IPS DF 19.7 (cell line): ENCODE data around the gene PCSK1N.
A peak's percentile ranks its signal among the peaks of the same experiment; 100 is the strongest.
"Not testable (repeated sequence)": the region's sequence is repeated elsewhere in the genome, so short reads cannot be mapped to it uniquely, and the experiment has no call there.

Source experiments
- DNase-seq: peaks from one replicate; pipeline ENCODE4 v3.0.0-alpha.2; 2013; ENCODE audit warnings: low read depth, low spot score

PCSK1N gene

DNA sequence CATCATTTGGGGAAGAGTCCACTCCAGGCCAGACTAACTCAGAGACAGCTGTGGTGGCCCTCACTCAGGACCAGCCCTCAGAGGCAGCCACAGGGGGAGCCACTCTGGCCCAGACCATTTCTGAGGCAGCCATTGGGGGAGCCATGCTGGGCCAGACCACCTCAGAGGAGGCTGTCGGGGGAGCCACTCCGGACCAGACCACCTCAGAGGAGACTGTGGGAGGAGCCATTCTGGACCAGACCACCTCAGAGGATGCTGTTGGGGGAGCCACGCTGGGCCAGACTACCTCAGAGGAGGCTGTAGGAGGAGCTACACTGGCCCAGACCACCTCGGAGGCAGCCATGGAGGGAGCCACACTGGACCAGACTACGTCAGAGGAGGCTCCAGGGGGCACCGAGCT lies 12.4 kb downstream of the PCSK1N start:
- DNase-seq, result no peak

DNA sequence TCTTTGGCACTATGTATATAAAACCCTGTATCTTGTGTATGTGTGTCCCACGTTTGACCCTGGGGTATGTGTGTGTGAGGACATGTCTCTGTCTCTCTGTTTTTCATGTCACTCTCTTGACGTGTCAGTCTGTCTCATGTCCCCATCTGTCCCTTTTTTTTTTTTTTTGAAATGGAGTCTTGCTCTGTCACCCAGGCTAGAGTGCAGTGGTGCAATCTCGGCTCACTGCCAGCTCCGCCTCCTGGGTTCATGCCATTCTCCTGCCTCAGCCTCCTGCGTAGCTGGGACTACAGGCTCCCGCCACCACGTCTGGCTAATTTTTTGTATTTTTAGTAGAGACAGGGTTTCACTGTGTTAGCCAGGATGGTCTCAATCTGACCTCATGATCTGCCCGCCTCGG lies 16.0 kb downstream of the PCSK1N start:
- not testable (repeated sequence) for DNase-seq

DNA sequence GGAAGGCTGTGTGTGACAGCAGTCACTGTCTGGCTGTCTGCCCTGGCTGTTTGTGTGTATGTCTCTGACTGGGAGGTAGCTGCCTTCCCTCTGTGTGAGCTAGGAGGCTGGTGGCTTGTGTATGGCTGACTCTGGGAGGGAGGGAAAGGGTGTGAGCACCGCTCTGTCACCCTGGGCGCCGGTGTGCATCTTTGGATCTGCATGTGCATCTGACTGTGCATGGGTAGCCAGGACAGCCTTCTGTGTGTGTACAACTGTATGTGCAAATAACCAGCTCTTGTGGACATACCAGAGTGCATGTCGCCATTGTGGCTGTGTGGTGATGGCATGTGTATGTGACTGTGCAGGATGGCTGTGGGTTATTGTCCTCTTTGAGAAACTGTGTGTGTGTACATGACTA lies 16.5 kb downstream of the PCSK1N start:
- no peak for DNase-seq

DNA sequence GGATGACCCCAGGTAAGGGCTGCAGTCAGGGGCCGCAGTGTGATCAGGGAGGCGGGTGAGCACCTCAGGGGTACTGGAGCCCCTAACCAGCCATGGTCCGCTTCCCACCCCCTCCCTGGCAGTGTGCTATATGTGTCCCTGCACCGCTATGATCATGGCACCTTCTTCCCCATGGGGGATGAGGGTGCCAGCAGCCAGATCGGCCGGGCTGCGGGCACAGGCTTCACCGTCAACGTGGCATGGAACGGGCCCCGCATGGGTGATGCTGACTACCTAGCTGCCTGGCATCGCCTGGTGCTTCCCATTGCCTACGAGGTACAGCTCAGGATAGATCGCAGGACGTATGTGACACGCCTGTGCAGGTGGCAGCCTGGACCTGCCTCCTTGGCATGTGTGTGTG lies 17.3 kb downstream of the PCSK1N start:
- DNase-seq, result no peak

DNA sequence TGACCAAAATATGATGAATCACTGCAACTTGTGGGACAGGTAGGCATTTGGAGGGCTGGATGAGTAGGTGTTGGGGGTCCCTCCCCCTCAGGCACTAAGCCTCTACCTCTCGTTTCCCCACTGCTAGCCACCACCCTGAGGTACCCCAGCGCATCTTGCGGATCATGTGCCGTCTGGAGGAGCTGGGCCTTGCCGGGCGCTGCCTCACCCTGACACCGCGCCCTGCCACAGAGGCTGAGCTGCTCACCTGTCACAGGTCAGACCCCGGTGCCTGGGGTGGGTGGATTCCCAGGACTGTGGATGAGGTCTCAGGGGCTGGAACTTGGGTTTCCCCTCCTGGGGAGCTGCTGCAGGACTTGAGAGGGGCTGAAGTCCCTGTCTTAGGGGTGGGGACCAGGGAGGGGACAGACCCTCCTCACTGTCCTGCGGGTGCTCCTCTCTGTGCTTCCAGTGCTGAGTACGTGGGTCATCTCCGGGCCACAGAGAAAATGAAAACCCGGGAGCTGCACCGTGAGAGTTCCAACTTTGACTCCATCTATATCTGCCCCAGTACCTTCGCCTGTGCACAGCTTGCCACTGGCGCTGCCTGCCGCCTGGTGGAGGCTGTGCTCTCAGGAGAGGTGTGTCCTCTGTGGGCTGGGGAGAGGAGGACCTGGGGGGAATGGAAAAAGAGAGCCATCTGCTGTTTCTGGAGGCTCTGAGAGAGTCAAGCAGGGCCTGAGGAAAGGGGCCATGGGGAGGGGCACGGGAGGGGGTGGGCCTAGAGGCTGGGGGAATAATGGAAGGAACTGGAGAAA lies 19.2 kb downstream of the PCSK1N start:
- DNase-seq, result no peak

DNA sequence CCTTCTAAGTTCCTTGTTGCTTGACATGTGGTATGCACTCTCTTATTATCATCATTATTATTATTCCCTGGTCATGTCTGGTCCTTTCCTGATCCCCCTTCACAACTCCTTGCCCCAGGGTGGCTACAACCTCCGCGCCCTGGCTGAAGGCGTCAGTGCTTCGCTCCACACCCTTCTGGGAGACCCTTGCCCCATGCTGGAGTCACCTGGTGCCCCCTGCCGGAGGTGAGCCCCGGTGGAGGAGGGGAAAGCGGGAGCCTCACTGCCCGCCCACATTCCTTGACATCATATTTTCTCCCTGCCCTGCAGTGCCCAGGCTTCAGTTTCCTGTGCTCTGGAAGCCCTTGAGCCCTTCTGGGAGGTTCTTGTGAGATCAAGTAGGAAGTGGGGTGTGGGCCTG lies 20.1 kb downstream of the PCSK1N start:
- no peak for DNase-seq

DNA sequence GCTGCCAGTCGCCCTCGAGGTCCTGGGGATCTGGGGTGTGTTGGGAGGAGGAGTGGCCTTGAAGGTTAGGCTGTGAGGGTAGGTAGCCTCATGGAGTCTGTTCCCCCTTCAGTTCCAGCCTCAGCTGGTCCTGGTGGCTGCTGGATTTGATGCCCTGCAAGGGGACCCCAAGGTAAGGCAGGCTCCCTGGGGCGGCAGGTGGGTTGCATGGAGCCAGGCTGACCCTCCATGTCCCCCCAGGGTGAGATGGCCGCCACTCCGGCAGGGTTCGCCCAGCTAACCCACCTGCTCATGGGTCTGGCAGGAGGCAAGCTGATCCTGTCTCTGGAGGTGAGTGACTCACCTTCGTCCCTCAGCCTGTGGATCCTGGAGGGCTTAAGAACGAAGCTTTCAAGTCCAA lies 20.7 kb downstream of the PCSK1N start:
- no peak for DNase-seq

DNA sequence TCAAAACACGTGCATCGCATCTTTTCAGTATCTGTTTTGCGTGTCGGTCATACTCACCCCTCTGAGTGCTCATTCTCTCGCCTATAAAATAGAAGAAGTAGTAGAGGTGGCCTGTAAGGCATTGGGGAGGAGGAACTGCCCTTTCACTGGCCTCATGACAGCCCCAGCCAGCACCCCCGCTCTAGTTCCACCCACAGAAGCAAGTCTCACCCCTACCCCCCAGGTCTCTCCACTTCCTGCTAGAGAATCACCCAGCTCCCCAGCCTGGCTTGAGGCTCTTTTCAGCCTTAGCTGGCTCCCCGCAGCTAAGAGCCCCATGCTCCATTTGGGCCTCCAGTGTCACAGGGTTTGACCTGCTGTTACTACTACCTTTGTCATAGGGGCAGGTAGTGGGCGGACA lies 21.8 kb downstream of the PCSK1N start:
- DNase-seq, result no peak

DNA sequence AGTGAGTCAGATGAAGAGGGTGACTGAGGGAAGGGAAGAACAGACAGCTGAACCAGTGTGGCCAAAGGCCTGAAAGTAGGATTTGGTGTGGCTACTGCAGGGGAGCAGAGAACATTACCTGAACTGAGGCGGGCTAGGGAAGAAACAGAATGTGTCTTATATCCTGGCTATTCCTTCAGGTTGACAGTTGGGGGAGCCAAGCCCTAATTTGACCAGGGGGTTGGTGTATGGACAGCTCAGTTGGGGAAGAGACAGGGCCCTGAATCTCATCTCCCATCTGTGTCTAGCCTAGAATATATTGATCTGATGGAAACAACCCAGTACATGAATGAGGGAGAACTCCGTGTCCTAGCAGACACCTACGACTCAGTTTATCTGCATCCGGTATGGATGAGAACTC lies 29.3 kb downstream of the PCSK1N start:
- DNase-seq, result no peak

DNA sequence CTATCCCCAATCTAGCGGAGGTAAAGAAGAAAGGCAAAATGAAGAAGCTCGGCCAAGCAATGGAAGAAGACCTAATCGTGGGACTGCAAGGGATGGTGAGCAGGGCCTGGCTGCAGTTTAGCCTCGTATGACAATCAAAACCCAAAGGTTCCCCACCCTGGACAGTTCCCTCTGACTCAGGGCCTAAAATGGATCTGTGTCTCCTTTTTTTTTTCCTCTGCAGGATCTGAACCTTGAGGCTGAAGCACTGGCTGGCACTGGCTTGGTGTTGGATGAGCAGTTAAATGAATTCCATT lies 32.6 kb downstream of the PCSK1N start:
- no peak for DNase-seq

DNA sequence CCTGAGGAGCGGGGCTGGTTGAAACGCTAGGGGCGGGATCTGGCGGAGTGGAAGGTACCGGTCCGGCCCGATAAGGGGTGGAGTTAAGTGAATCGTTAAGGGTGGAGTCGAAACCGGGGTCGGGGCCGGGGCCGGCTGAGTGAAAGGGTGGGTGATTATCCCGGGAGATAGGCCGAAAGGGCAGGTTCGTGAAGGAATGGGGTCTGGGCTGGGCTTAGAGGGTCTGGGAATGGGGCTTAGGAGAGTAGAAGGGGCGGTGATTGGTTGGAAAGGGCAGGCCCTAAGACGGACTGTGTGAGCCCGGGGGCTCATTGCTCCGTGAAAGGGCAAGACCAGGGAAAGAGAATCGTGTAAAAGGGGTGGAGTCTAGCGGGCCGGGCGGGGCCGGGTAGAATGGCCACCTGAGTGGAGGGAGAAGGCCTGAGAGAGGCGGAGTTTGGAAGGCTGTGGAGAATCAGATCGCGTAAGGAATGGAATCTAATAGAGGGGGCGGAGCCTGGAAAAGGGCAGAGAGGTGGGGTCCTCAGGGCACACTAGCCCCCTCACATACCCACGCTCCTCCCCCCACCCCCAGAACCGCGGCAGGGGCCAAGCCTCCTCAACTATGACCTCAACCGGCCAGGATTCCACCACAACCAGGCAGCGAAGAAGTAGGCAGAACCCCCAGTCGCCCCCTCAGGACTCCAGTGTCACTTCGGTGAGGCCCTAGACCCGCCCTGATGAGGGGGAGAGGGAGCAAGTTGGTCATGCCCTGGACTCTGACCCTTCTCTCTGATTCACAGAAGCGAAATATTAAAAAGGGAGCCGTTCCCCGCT lies 33.1 kb downstream of the PCSK1N start:
- no peak for DNase-seq

DNA sequence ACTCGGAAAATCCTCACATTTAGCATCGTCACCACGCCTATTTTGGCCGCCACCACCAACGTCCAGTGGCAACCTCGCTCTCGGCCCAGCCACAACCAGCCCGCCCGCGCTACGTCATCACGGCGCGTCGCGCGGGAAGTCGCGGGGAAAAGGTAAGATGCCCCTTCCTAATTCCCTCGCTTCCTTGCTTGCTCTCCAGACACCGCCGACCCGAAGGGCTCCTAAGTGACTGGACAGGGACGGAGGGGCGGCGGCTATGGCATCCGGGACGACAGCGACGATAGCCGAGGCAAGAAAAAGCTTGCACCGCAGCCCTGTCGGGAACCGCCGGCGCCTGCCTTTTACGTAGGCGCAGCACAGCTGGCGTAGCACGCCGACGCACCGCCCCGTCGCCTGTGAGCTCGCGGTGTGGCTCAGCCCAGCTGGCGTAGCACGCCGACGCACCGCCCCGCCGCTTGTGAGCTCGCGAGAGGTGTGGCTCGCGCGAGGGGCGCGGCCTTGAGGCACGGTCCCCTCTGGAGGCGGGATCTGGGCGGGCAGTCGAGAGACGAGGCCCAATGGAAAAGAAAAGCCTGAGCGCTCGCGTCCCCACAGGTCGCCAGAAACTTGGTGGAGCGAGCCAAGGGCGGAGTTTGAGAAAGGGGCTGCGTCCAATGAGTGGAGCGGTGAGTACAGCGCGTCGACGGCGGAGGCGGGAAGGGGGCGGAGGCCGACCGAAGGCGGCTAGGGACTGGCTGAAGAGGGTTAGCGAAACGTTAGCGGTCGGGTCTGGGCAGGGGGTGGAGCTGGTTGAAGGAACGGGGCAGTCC lies 33.9 kb downstream of the PCSK1N start, which contains the start of gene HDAC6:
Gene HDAC6 (plus strand): TSS at position 788 of the 809 bp plus-strand sequence. CDS start 626 bp downstream, outside the sequence.
- peak; percentile 86 for DNase-seq

DNA sequence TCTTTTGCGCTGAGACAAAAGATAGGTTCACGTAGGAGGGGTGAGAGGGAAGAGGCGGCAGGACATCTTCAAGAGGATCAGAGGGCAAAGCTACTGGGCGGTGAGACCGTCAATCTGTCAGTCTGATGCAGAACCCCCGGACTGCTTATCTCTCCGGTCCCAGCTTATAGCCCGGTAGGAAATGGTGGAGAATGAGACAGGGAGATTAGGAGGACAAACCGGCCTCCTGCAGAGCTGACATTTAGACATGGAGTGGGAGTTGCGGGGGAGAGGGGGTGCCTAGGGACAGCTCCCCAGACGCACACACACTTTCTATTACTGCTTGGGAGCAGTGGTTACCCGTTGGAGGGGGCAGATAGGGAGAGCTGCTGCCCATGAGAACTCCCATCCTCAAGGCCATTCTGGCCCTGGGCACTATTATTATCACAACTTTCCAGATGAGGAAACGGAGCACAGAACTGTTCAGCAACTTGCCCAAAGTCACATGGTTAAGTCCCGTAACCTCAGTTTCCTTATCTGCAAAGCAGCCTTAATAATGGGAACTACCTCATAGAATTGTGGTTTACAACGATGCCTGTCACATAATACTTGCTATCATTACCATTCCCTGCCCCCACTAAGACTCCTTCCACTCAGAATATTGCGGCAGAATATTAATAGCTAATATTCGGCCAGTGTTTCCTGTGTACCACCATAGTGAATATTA lies 34.7 kb downstream of the PCSK1N start:
- DNase-seq, result no peak

DNA sequence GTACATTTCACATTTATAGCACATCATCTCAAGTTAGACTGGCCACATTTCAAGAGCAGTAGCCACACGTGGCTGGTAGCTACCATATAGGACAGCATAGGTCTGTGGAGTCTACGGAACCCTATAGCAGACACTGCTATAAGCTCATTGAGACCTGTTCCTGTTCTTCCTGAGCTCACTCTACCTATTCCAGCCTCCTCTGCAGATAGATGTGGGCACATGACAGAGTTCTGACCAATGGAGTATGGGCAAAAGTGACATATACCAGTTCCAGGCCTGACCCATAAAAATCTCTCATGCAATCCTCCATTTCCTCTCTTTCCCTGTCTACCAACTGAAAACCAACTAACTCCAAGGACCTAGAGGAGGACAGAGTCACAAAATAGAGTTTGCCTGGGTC lies 37.1 kb downstream of the PCSK1N start:
- no peak for DNase-seq

DNA sequence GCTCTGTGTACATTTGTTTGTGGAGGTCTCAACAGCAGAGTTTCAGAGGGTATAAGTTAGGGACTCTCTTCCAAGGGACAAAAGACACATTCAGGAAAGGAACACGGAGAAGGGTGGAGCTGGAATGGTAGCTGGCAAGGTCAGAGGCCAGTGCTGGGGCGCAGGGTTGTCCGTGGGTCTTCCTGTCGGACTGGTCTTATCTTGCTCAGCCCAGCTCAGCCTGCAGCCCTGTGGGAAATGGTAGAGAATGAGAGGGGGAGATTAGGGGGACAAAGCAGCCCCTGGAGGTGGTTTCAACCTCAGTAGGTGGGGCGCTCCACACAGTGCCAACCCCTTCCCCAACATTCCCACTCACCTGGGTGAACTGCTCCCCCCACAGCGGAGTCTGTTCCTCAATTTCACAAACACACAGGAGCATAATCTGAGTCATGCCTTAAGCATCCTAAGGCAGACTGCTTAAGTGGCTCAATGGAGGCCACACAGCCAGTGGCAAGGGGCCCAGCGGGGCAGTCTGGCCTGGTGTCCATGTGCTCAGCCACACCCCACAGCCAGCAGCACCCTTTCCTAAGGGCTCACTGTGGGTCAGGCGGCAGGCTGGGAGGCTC lies 40.4 kb downstream of the PCSK1N start:
- no peak for DNase-seq

DNA sequence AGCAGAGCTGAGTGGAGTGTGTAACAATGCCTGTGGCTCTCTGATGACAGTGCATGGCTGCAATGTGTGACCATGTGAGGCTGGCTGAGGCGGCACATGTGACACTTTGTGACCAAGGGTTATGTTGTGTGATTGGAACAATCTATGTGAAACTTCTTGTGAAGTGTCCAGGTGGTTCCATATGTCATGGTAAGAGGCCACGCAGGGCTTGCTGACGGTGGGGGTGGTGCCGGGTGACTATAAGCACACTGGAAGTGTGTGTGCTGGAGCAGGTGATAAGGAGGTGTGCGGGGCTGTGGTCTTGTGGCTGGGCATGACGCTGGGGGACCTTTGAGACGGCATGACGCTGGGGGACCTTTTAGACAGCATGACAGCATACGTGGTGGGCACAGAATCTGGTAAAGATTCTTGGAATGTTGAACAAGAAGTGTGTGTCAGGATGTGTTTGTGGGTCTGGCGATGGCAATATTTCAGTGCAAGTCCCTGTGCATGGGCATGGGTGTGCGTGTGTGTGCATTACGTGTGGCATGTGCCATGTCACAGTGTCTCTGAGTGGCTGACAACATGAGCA lies 41.0 kb downstream of the PCSK1N start:
- no peak for DNase-seq

DNA sequence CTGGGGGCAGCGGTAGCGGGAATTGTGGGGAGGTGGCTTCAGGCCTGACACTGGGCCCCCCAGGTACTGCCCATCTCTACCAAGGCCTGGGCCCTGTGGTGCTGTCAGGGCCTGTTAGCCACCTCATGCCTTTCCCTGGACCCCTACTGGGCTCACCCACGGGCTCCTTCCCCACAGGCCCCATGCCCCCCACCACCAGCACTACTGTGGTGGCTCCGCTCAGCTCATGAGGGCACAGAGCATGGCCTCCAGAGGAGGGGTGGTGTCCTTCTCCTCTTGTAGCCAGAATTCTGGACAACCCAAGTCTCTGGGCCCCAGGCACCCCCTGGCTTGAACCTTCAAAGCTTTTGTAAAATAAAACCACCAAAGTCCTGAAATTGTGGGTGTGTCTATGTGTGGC lies 41.5 kb downstream of the PCSK1N start:
- DNase-seq, result no peak

DNA sequence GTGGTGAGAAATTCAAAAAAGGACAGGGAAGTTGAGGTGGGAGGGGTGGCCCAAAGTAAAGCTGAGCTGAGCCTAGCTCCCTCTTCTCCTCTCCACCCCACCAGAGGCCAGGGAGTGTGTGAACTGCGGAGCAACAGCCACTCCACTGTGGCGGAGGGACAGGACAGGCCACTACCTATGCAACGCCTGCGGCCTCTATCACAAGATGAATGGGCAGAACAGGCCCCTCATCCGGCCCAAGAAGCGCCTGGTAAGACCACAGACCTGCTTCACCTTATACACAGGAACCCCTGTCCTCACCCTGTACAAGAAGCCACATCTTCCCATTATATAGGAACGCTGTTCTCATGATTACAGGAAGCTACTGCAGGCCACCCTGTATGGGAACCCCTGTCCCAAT lies 43.2 kb downstream of the PCSK1N start:
- DNase-seq, result no peak

DNA sequence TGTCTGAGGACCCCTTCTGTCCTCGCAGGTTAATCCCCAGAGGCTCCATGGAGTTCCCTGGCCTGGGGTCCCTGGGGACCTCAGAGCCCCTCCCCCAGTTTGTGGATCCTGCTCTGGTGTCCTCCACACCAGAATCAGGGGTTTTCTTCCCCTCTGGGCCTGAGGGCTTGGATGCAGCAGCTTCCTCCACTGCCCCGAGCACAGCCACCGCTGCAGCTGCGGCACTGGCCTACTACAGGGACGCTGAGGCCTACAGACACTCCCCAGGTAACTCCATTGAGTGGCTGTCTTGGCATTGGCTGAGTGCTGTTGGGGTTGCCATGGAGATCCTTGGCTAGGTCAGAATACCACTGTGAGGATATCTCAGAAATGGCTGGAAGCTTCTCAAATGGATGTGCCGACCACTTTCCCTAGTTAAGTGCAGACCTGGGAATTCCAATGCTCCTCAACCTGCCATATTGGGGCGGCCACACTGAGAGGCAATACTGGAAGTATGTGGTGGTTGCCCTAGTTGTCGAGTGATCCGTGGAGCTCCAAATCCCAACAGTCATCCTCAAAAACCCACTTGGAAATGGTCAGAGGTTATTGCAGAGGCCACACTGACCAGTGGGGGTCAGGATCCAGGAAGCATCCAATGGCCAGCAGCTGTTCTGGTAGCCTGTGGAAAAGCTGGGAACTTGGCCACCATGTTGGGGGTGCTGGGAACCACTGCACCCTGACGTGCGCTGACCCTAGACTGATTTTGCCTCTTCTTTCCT lies 44.2 kb downstream of the PCSK1N start:
- DNase-seq, result no peak

DNA sequence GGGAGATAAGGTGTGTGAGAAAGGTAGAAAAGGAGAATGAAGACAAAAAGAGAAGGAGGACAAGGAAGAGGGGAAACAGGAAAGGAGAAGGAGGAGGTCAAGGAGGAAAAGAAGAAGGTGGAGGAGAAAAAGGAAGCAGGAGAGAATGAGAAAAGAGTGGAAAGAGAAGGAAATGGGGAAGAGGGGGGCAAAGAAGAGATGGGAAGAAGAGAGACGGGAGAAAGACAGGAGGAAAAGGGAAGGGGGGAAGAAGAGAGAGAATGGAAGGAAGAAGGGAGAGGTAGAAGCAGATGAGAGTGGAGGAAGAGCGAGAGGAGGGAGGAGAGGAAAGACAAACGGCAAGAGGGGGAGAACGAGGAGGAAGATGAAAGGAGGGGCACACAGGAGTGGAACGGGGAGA lies 44.9 kb downstream of the PCSK1N start:
- no peak for DNase-seq
